GM12892 (cell line): ENCODE data around the gene WDR43.
"Not testable (repeated sequence)": the region's sequence is repeated elsewhere in the genome, so short reads cannot be mapped to it uniquely, and the experiment has no call there.

Experiments
- DNase-seq: peaks from one replicate; pipeline ENCODE4 v3.0.0; 2011; ENCODE audit not compliant: insufficient read length
- FAIRE-seq: peaks from 2 replicates; lab custom pipeline; 2011; peaks lifted over from hg19 to GRCh38; lab: Jason Lieb, UNC
- POLR2A ChIP-seq: IDR thresholded peaks from 2 replicates; pipeline ENCODE4 v1.6.1; 2011; ENCODE audit warnings: low read depth, low read length, control low read depth
- POLR2AphosphoS5 ChIP-seq: IDR thresholded peaks from 2 replicates; pipeline ENCODE4 v1.6.1; 2011; ENCODE audit warnings: low read depth, low read length, control low read depth
- TAF1 ChIP-seq: IDR thresholded peaks from 2 replicates; pipeline ENCODE4 v1.6.1; 2011; ENCODE audit warnings: low read depth, mild to moderate bottlenecking, control low read depth, low read length, borderline replicate concordance

Gene WDR43

DNA sequence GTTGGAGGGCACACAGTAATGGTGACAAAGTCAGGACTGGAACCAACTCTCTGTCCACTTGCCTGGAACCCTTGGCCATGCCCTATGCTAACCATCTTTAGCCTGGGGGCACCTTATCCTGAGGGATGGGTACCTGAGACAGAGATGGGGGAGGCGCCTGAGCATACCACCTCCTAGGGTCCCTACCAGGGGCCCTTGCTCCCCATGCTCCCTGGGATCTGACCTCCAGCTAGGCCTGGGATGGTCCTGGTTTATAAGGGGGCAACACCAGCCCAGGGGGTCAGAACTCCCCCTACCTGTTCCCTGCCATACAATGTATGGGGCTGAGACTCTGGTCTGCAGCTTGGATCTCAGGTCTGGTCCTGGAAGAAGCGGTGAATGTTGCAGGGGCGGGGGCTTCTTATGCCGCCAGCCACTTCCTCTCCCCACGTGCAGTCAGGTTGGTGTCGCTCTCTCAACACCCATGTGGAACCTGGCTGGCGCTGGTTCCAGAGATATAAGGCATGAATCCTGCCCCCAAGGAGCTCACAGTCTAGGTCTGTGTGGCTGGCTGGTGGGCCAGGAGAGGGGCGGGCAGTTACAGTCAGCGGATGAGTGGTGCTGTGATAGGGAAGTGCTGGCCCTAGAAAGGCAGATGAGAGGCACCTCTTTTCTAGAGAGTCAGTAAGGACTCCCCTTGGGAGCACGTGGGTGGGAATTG, 82.9 kb downstream of the WDR43 start:
- TF ChIP-seq POLR2AphosphoS5, result no peak
- TF ChIP-seq TAF1, result no peak
- TF ChIP-seq POLR2A, result no peak
- DNase-seq (no peak), FAIRE-seq (no peak)

DNA sequence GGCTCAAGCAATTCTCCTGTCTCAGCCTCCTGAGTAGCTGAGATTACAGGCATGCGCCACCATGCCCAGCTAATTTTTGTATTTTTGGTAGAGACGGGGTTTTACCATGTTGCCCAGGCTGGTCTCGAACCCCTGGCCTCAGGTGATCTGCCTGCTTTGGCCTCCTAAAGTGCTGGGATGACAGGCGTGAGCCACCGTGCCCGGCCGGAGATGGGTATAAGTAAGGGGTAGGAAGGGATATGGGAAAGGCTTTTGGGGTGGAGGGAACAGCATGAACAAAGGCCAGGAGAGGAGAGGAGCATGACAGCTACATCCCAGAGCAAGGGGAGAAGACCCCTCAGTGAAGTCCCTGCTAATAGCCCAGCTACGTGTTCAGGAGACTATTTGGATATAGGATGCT, 83.5 kb downstream of the WDR43 start:
- FAIRE-seq, result not testable (repeated sequence)

GRCh38 chr2:28978606-28979005, 84.1 kb downstream of the WDR43 start:
- no peak for TF ChIP-seq POLR2A
- no peak for TF ChIP-seq POLR2AphosphoS5
- TF ChIP-seq TAF1, result no peak
- FAIRE-seq (no peak), DNase-seq (no peak)

More for the DNA sequence above, 83.5 kb downstream of the WDR43 start:
- not testable (repeated sequence) for DNase-seq

DNA sequence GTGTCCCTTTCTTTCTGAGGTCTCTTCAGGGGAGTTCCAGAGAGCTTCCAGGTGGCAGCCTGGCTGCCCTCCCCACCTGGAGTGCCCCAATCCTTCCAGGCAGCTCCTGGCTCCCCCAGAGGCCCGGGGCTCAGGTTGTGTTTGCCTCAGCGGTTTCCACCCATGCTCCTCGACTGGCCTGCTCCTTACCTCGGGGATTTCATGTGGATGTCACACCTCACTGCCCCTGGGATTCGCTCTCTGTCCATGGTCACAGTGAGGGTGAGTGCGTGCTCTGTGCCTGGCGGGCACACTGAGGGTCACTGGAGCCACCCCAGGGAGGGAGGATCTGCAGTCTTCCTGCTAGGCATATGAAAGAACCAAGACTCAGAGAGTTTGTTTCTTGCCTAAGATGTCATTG, 84.6 kb downstream of the WDR43 start:
- FAIRE-seq (no peak), DNase-seq (no peak)
- TF ChIP-seq POLR2AphosphoS5 (no peak), TAF1 (no peak), POLR2A (no peak)

- DNase-seq, result no peak
- FAIRE-seq, result no peak
- no peak for TF ChIP-seq TAF1
- no peak for TF ChIP-seq POLR2A
- TF ChIP-seq POLR2AphosphoS5, result no peak
Observed at GRCh38 chr2:28979576-28980366, 85.3 kb downstream of the WDR43 start.

DNA sequence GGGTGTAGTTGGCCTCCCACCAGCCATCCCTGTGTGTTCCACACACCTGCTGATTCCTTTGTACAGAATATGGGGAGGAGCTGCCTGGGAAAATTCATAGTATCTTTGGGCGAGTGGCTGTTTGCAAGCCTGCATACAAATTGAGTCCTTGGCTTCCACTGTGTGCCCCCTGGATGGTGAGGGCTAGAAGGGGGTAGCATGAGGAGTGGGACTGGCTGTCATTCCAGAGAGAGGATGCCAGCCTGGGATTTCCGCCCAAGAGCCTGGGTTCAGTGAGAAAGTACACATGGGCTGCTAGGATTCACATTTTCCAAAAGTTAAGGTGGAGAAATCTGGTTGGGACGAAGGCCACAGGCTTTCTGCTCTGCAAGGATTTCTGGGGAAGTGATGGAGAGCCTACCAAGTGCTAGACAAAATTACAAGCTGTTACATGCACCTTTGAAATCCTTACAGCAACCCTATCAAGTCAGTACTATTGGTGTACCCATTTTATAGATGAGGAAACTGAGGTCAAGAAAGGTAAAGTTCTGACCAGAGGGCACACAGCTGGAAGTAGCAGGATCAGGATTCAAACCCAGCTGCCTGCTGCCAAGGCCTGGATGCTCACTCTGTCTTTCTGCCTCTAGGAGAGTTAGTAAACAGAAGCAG, 86.0 kb downstream of the WDR43 start:
- TF ChIP-seq POLR2AphosphoS5 (no peak), POLR2A (no peak), TAF1 (no peak)
- no peak for FAIRE-seq
- no peak for DNase-seq

- no peak for TF ChIP-seq TAF1
- TF ChIP-seq POLR2AphosphoS5, result no peak
- TF ChIP-seq POLR2A, result no peak
- FAIRE-seq, result no peak
- DNase-seq, result no peak
Observed at GRCh38 chr2:28981016-28981441, 86.6 kb downstream of the WDR43 start, which contains the start of gene TOGARAM2. TSS of gene TOGARAM2 (plus strand) at chr2:28981298. CDS start at chr2:28994835, 13,537 bp downstream.

DNA sequence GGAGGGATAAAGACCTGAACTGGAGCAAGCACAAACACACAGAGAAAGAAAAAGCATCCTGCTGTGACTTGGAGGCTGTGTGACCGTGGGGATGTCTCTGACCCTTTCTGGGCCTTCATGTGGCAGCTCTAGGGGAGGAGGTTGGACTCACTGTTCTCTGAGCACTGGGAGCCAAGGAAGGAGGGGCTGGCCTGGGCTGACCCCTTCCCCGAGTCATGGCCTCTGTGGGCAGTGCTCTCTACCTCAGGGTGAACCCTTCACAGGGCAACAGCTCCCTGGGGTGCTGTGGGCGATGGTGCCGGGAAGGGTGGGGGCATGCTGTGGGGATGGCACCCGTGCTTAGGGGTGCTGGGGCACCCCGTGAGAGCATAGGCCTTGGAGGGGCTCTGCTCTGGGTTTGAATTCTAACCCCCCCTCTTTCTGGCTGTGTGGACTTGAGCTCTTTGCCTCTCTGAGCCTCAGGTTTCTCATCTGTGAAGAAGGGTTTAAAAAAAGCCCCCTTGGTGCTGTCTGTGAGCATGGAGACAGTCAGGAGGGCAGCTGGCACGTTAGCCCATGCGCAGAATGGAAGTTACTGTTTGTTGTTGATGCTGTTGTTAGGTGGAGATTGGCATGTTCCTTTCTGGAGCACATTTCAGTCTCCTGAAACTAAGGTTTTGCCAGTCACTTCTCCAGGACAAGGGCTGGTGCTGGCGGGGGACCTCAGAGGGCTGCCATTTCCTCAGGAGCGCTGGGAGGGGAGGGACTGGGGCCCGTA, 87.3 kb downstream of the WDR43 start:
- DNase-seq, result no peak
- FAIRE-seq, result no peak

DNA sequence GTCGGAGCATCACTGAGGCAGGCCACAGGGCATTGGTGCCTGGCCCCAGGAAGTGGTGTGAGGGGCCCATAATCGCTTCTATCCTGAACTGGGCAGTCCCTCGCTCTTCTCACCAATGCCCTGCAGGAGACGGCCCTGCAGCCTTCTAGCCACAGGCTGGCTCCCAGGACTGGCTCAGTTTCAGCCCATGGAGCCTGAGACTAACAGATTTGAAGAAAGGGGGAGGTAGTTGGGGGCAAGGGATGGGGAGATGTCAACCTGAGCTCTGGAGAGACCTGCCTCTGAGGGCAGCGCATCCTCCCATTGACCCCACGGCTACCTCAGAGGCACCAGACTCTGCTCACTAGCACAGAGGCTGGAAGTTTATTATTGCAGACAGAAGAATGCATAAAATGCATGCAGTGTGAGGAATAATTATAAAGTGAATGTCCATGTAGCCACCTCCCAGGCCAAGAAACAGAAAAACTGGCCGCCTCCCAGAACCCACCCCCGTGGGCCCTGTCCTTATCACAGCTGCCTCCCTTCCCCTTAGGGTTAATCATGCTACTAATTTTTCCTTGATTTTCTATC, 88.0 kb downstream of the WDR43 start:
- FAIRE-seq (no peak), DNase-seq (no peak)
- TF ChIP-seq POLR2A (no peak), POLR2AphosphoS5 (no peak), TAF1 (no peak)

More for the DNA sequence above, 87.3 kb downstream of the WDR43 start:
- TF ChIP-seq POLR2AphosphoS5, result no peak
- no peak for TF ChIP-seq POLR2A
- no peak for TF ChIP-seq TAF1

DNA sequence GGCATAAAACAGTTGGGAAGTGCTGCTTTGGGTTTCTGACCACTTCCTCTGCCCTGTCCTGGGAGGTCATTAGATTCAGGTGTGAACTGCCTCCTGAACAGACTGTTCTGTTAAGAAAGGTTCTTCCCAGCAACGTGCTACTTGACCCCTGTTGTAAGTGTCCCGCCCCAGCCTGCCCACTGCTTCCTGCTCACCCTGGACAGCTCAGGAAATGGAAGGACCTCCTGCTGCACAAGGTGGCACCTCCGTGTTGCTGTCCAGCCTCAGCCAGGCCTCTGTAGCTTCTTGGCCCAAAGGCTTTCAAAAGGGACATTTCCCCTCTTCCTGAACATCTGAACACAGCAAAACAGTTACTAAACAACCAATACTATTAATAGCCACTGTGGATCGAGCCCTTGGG, 92.0 kb downstream of the WDR43 start:
- no peak for DNase-seq
- FAIRE-seq, result no peak
- TF ChIP-seq POLR2A (no peak), POLR2AphosphoS5 (no peak), TAF1 (no peak)
